GM12892 (cell line): Measurements from ENCODE around the gene DNAH11. TPM values are rescaled to one million over a fixed set of nuclear protein-coding genes. Genes with fewer than 3 reads are reported as not detected.

Experiments used
- DNase-seq: peaks from one replicate; pipeline ENCODE4 v3.0.0; 2011; ENCODE audit not compliant: insufficient read length
- FAIRE-seq: peaks from 2 replicates; lab custom pipeline; 2011; peaks lifted over from hg19 to GRCh38; lab: Jason Lieb, UNC
- POLR2A ChIP-seq: IDR thresholded peaks from 2 replicates; pipeline ENCODE4 v1.6.1; 2011; ENCODE audit warnings: low read depth, low read length, control low read depth
- POLR2AphosphoS5 ChIP-seq: IDR thresholded peaks from 2 replicates; pipeline ENCODE4 v1.6.1; 2011; ENCODE audit warnings: low read depth, low read length, control low read depth
- TAF1 ChIP-seq: IDR thresholded peaks from 2 replicates; pipeline ENCODE4 v1.6.1; 2011; ENCODE audit warnings: low read depth, mild to moderate bottlenecking, control low read depth, low read length, borderline replicate concordance
- polyA plus RNA-seq: library from polyadenylated mRNA; unstranded; fragments of >200 nt; gene quantifications from one replicate; pipeline ENCODE4 v1.2.1, GENCODE V29; 2012; ENCODE audit warnings: missing spikeins, inconsistent platforms; ENCODE audit not compliant: missing spikeins

Gene DNAH11, protein sequence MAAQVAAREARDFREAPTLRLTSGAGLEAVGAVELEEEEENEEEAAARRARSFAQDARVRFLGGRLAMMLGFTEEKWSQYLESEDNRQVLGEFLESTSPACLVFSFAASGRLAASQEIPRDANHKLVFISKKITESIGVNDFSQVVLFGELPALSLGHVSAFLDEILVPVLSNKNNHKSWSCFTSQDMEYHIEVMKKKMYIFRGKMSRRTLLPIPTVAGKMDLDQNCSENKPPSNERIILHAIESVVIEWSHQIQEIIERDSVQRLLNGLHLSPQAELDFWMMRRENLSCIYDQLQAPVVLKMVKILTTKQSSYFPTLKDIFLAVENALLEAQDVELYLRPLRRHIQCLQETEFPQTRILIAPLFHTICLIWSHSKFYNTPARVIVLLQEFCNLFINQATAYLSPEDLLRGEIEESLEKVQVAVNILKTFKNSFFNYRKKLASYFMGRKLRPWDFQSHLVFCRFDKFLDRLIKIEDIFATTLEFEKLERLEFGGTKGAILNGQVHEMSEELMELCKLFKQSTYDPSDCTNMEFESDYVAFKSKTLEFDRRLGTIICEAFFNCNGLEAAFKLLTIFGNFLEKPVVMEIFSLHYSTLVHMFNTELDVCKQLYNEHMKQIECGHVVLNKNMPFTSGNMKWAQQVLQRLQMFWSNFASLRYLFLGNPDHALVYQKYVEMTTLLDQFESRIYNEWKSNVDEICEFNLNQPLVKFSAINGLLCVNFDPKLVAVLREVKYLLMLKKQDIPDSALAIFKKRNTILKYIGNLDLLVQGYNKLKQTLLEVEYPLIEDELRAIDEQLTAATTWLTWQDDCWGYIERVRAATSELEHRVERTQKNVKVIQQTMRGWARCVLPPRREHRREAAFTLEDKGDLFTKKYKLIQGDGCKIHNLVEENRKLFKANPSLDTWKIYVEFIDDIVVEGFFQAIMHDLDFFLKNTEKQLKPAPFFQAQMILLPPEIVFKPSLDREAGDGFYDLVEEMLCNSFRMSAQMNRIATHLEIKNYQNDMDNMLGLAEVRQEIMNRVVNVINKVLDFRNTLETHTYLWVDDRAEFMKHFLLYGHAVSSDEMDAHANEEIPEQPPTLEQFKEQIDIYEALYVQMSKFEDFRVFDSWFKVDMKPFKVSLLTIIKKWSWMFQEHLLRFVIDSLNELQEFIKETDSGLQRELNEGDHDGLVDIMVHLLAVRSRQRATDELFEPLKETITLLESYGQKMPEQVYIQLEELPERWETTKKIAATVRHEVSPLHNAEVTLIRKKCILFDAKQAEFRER (N-terminal part only)
- 0.38 TPM for polyA plus RNA-seq

DNA sequence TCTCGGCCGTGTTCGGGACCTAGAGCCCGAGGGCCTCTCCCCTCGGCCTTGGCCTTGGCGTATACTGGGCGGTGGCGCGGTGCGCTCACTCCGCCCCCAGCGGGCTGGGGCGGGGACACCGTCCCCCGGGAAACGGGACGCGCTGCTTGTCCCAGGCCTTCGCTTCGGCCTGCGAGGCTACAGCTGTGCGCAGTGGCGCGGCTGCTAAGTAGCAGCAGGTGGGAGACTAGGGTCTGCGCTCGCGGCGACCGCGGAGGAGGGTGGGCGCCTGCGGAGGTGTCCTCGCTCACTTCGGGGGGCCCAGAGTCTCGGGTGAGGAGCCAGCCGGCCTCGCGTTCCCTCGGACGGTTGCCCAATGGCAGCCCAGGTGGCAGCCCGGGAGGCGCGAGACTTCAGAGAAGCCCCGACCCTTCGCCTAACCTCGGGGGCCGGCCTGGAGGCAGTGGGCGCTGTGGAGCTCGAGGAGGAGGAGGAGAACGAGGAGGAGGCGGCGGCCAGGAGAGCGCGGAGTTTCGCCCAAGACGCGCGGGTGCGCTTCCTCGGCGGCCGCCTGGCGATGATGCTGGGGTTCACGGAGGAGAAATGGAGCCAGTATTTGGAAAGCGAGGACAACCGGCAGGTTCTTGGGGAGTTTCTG is at the start of gene DNAH11:
Gene DNAH11, plus strand, starts transcription at position 149 of the 637 bp plus-strand sequence. Its CDS starts 207 bp downstream, at position 356.
- DNase-seq, result no peak
- TF ChIP-seq POLR2A (no peak), POLR2AphosphoS5 (no peak), TAF1 (no peak)

DNA sequence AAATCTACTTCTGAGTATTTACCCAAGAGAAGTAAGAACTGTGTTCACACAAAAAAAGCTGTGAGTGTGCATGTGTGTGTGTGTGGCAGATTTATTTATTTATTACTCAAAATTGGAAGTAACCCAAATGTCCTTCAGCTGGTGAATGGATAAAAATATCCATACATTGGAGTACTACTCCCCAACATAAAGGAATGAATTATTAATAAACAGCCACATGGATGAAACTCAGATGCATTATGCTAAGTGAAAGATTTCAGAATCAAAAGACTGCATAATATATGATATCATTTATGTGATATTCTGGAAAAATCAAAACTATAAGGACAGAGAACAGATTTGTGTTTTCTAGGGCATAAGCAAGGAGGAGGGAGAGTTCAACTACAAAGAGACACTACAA is 47.1 kb upstream of the DNAH11 start:
- FAIRE-seq, result no peak
- TF ChIP-seq POLR2A, result no peak
- no peak for TF ChIP-seq POLR2AphosphoS5
- TF ChIP-seq TAF1, result no peak
- DNase-seq, result no peak

More for the DNA sequence above, at the start of gene DNAH11:
- no peak for FAIRE-seq

DNA sequence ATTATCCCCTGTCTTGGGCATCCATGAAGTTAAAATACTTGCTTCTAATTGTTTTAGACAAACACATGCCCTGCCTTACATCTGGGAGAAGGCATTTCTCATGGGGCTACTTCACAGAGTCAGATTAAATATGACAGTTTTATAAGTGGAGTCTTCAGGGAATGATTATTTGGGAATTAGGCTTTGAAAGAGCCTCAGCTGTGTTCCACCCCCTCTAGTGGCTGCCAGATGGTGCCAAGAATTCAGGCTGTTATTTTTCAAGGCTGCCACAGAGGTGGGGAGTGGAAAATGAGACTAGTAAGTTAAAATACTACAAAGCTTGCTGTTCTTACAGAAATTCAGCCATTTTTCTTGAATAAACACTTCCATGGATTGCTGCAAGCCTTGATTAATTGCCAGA is 45.8 kb upstream of the DNAH11 start:
- FAIRE-seq, result peak; percentile 17
- TF ChIP-seq TAF1 (no peak), POLR2A (no peak), POLR2AphosphoS5 (no peak)
- no peak for DNase-seq

DNA sequence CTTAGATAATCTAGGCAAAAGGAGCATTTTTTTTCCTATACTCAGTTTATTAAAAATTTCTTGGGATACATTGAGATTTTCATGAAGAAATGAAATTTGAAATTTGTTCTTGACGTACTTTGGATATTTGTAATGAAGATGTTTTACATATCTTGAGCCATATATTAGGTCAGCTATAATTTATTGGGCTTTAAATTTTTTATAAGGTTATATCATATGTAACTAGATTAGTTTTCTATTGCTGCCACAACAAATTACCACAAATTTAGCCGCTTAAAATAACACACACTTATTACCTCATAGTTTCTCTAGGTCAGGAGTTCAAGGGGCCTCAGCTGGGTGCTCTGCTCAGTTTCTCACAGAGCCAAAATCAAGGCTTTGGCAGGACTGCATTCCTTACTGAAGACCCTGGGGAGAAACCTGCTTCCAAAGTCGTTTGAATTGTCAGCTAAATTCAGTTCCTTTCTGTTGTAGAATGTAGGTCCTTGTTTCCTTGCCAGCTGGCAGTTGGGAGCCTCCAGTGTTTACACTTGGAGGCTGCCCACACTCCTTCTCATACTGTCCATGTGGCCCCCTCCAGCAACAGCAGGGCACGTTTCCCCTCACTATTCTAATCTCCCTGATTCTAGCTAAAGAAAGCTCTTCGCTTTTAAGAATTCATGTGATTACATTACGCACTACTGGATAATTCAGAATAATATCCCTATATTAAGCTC is 42.6 kb upstream of the DNAH11 start:
- DNase-seq, result no peak
- FAIRE-seq, result no peak
- TF ChIP-seq TAF1 (no peak), POLR2AphosphoS5 (no peak), POLR2A (no peak)

DNA sequence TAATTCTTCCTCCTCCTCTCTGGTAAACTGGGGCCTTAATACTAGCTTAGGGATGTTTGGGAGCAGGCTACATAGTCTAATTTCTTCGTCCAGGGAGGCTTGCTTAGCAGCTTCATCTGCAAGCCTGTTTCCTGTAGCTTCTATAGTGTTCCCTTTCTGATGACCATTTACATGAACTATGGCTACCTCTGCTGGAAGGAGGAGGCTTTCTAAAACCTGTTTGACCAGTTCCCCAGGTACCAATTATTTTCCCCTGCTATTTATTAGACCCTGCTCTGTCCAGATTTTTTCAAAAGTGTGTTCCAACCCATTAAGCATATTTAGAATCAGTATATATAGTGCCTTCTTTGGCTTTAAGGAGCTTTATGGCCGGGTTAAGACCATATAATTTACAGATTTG is 38.8 kb upstream of the DNAH11 start:
- no peak for FAIRE-seq
- no peak for TF ChIP-seq TAF1
- TF ChIP-seq POLR2A, result no peak
- TF ChIP-seq POLR2AphosphoS5, result no peak
- DNase-seq, result no peak

DNA sequence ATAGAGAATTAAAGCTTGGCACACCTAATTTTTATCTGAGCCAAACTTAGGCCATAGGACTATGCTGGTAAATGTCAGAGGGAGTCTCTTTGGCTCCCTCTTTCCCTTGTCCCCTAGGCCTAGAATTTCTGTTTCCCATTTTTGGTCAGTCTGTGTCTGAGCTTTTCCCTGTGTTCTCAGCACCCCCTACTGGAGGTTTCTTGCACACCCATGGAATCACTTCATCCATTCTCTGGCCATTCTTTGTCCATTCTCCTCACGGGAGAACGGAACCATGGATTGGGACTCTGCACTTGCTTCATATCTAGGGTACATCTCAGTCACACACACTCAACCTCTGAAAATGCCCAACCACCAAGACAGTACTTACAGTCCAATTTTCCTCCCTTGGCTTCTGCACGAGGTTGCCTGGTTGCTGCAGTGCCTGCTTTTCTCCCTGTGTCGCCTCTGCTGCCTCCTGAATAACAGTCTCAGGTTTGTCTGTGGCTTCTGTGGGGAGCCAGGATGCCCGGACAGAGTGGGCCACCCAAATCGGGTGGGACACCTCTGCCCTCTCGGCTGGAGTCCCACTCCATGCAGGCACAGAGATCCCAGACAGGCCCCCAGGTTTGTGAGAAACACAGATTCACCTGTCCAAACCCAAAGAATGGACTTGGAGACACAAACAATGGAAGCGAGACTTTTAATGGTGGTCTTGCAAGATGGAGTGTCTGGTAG is 35.1 kb upstream of the DNAH11 start:
- DNase-seq (no peak), FAIRE-seq (peak; percentile 70)
- TF ChIP-seq POLR2AphosphoS5 (no peak), POLR2A (no peak), TAF1 (no peak)

DNA sequence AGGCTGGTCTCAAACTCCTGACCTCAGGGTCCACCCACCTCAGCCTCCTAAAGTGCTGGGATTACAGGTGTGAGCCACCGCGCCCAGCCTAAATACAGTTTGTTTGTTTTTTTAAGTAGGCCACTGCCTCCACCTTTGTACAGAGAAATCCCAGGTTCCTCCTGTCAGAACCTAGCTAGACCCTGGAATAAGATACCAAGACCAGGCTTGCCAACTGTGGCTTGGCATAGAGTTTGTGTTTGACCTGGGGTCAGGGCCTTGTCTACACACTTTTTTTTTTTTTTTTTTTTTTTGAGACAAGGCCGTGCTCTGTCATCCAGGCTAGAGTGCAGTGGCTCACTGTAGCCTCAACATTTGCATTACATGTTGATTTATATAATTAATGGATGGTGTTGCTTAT is 34.3 kb upstream of the DNAH11 start:
- FAIRE-seq (no peak), DNase-seq (no peak)
- TF ChIP-seq TAF1, result no peak
- TF ChIP-seq POLR2A, result no peak
- no peak for TF ChIP-seq POLR2AphosphoS5

DNA sequence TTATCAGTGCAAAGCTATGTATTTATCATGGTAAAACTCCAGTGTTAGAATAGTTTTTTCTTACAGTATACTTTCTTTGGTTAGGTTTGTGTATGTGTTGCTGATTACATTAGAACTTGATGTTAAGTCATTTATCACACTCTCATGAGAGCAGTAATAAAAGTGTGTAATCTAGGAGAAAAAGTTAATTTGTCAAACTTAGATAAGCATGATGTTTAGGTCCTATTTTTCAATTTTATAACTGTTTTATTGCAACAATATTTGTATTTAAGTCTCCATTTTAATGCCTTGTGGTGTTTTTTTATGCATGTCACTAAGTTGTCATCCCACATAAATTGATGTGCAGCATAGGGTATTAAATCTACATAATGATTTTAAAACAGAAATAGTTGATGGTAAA is 28.8 kb upstream of the DNAH11 start:
- no peak for FAIRE-seq
- DNase-seq, result no peak
- TF ChIP-seq POLR2A, result no peak
- TF ChIP-seq POLR2AphosphoS5, result no peak
- TF ChIP-seq TAF1, result no peak

DNA sequence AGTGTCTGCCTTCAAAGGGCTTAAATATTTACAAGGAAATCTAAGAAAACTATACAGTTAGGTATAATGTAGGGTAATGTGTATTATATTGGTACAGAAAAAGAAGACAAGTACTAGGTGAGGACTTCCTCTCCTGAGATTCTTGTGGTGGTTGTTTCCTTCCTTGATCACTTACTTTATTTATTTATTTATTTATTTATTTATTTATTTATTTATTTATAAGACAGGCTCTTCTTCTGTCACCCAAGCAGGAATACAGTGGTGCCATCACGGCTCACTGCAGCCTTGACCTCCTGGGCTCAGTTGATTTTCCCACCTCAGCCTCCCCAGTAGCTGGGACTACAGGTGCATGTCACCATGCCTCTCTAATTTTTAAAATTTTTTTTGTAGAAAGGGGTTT is 18.2 kb upstream of the DNAH11 start:
- TF ChIP-seq POLR2AphosphoS5, result no peak
- no peak for TF ChIP-seq POLR2A
- no peak for TF ChIP-seq TAF1
- FAIRE-seq (no peak), DNase-seq (no peak)
